Testis (tissue), 2 donors: ENCODE measurements around the gene IRF2BP1.

ENCODE experiments used
- POLR2A ChIP-seq: fragments of 450-650 bp; IDR thresholded peaks from one replicate; pipeline ENCODE4 v1.6.1; 2017; ENCODE audit warnings: antibody characterized with exemption, mild to moderate bottlenecking, moderate library complexity
- TF ChIP-seq, protein P1 (sequence below), 3 experiments: fragments of 450-650 bp in 2 of 3; fragments of 200-600 bp in 1 of 3; sonication (generic) in 1 of 3; IDR thresholded peaks; one replicate each; pipeline ENCODE4 v1.5.1; 2016 to 2019; ENCODE audit warnings: antibody characterized with exemption in 3 of 3, mild to moderate bottlenecking in 2 of 3, moderate library complexity in 1 of 3

DNA sequence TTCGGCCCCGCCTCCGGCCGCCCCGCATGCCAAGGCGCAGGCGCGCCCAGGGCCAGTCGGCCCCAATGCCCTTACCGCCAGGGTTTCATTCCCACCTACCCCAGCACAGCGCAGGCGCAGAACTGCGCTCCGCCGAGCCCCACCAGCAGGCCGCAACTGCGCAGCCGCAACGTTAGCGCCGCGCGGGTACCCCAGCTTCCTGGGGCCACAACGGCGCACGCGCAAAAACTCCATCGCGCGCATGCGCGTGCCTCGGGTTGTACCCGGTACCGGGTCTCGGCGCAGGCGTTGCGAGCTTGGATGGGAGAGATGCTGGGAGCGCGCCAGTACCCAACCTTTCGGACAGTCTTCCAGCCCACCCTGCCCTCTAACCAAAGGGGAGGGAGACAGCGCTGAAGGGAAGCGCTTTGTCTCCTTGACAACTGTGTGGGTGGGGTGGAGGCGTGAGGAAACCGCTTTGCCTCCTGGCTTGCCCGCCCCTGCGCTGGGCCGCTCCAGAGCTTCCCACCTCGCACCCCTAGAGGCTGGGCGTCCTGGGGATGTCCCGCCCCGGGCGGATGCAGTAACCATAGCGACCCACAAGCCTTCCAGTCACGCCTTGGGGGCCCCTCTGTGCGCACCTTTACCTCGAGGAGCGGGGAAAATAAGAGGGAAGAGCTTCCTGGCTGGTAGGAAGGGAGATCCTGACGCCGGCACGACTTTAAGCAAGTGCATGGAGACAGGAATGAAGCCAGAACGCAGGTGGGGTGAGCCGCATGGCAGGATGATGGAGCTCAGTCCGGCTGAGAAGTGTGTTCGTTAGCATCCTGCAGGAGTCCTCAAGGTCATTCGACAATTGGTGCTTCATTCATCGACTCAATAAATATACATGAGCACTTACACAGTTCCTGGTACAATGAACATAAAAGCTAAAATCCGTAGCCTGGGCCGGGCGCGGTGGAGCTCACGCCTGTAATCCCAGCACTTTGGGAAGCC, 17.0 kb upstream of the IRF2BP1 start:
- TF ChIP-seq, protein P1, sequence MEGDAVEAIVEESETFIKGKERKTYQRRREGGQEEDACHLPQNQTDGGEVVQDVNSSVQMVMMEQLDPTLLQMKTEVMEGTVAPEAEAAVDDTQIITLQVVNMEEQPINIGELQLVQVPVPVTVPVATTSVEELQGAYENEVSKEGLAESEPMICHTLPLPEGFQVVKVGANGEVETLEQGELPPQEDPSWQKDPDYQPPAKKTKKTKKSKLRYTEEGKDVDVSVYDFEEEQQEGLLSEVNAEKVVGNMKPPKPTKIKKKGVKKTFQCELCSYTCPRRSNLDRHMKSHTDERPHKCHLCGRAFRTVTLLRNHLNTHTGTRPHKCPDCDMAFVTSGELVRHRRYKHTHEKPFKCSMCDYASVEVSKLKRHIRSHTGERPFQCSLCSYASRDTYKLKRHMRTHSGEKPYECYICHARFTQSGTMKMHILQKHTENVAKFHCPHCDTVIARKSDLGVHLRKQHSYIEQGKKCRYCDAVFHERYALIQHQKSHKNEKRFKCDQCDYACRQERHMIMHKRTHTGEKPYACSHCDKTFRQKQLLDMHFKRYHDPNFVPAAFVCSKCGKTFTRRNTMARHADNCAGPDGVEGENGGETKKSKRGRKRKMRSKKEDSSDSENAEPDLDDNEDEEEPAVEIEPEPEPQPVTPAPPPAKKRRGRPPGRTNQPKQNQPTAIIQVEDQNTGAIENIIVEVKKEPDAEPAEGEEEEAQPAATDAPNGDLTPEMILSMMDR (IDR thresholded peaks at IDR 0.05) = no peak
- no peak for TF ChIP-seq POLR2A
